ENCODE measurements around the gene OR51B4.

Gene OR51B4

GRCh38 chr11:5301846-5302245 lies at the start of gene OR51B4:
Gene OR51B4 (minus strand): TSS chr11:5301946. CDS start chr11:5301946, 0 bp downstream.
- H3K4me3 ChIP-seq (ENCODE audit: low read depth, low read length), result no peak within 1 kb of the TSS
- no peak for TF ChIP-seq CTCF (IDR thresholded peaks at IDR 0.05; ENCODE audit: low read depth, low read length)

GRCh38 chr11:5351208-5351607 lies 49.5 kb upstream of the OR51B4 start, which contains the start of gene OR51B6:
Gene OR51B6 (plus strand): TSS chr11:5351508. CDS start chr11:5351508, 0 bp downstream.
- no peak for TF ChIP-seq CTCF (IDR thresholded peaks at IDR 0.05; ENCODE audit: low read depth, low read length)
- H3K4me3 ChIP-seq (ENCODE audit: low read depth, low read length), result no peak within 1 kb of the TSS

- H3K4me3 ChIP-seq (ENCODE audit: low read depth, low read length), result no peak overlapping the region
- TF ChIP-seq CTCF (IDR thresholded peaks at IDR 0.05; ENCODE audit: low read depth, low read length), result no peak
Measured at GRCh38 chr11:5349550-5349949, 47.8 kb upstream of the OR51B4 start.

- H3K4me3 ChIP-seq (ENCODE audit: low read depth, low read length), result no peak overlapping the region
- TF ChIP-seq CTCF (IDR thresholded peaks at IDR 0.05; ENCODE audit: low read depth, low read length), result no peak
Measured at GRCh38 chr11:5348551-5349194, 46.9 kb upstream of the OR51B4 start.

GRCh38 chr11:5345831-5346230 lies 44.1 kb upstream of the OR51B4 start:
- H3K4me3 ChIP-seq (ENCODE audit: low read depth, low read length), result peak overlapping the region; percentile 48
- no peak for TF ChIP-seq CTCF (IDR thresholded peaks at IDR 0.05; ENCODE audit: low read depth, low read length)

GRCh38 chr11:5343474-5344335 lies 42.0 kb upstream of the OR51B4 start, which contains the start of gene OR51B5:
Gene OR51B5 (minus strand): TSS chr11:5343524. CDS start chr11:5343524, 0 bp downstream.
- peak within 1 kb of the TSS; percentile 48 for H3K4me3 ChIP-seq (ENCODE audit: low read depth, low read length)
- TF ChIP-seq CTCF (IDR thresholded peaks at IDR 0.05; ENCODE audit: low read depth, low read length), result no peak

All from WI38 (cell line).